ENCODE results near the gene VRK2.
A peak's percentile ranks its signal among the peaks of the same experiment; 100 is the strongest.

VRK2 gene

GRCh38 chr2:58046585-58047372, at the start of gene VRK2:
TSS of gene VRK2 (plus strand) at chr2:58046806. CDS start at chr2:58048832, 2,026 bp downstream.
- peak within 1 kb of the TSS; percentile 97 for H3K27ac Mint-ChIP-seq
- peak; percentile 90 to 92 for ATAC-seq (replicated peaks)

GRCh38 chr2:58006256-58006951, 40.2 kb upstream of the VRK2 start:
- H3K4me1 Mint-ChIP-seq, result peaks cover 7 to 10% of the 10 kb centered on the region in 2 donors
- peaks cover 0 to 6% of the 10 kb centered on the region in 2 donors for H3K9me3 Mint-ChIP-seq
- no peak overlapping the region for H3K27ac Mint-ChIP-seq
- H3K4me3 Mint-ChIP-seq, result no peak overlapping the region
- no peaks in the 10 kb centered on the region for H3K27me3 Mint-ChIP-seq
- peaks cover 0 to 5% of the 10 kb centered on the region in 2 donors for H3K36me3 Mint-ChIP-seq
- ATAC-seq (replicated peaks) (peak; percentile 67 to 86), DNase-seq (no peak)

More at GRCh38 chr2:58046585-58047372, at the start of gene VRK2:
- H3K4me3 Mint-ChIP-seq, result peak within 1 kb of the TSS; percentile 89 to 97
- peak; percentile 90 for DNase-seq
- peaks cover 17 to 19% of the 10 kb centered on the region in 2 donors for H3K36me3 Mint-ChIP-seq
- H3K4me1 Mint-ChIP-seq, result peaks cover 13 to 48% of the 10 kb centered on the region in 2 donors
- no peaks in the 10 kb centered on the region for H3K9me3 Mint-ChIP-seq
- no peaks in the 10 kb centered on the region for H3K27me3 Mint-ChIP-seq

DNA sequence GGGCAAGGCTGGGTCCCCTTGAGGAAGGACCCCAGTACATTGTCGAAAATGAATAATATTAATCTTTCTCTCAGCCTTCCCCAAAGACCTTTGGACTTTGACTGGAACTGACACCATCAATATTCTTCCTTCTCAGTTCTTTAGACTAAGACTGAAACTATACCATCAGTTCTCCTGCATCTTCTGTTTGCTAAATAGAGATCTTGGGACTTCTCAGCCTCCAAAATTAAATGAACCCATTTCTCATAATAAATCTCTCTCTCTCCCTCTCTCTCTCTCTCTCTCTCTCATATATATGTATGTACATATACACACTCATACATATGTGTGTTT, 39.7 kb upstream of the VRK2 start:
- H3K4me1 Mint-ChIP-seq, result peaks cover 7 to 10% of the 10 kb centered on the region in 2 donors
- no peaks in the 10 kb centered on the region for H3K27me3 Mint-ChIP-seq

GRCh38 chr2:58010599-58010998, 36.0 kb upstream of the VRK2 start:
- no peaks in the 10 kb centered on the region for H3K27me3 Mint-ChIP-seq
- H3K4me1 Mint-ChIP-seq, result peaks cover 7 to 10% of the 10 kb centered on the region in 2 donors
- DNase-seq (no peak), ATAC-seq (replicated peaks) (no peak)
- no peak overlapping the region for H3K4me3 Mint-ChIP-seq
- no peak overlapping the region for H3K27ac Mint-ChIP-seq
- H3K9me3 Mint-ChIP-seq, result peaks cover 0 to 6% of the 10 kb centered on the region in 2 donors
- H3K36me3 Mint-ChIP-seq, result peaks cover 0 to 5% of the 10 kb centered on the region in 2 donors

More for the DNA sequence above, 39.7 kb upstream of the VRK2 start:
- Mint-ChIP-seq H3K9me3 (peaks cover 0 to 6% of the 10 kb centered on the region in 2 donors), H3K4me3 (no peak overlapping the region), H3K36me3 (peaks cover 0 to 5% of the 10 kb centered on the region in 2 donors), H3K27ac (no peak overlapping the region)
- ATAC-seq (replicated peaks), result peak; percentile 12 to 43
- no peak for DNase-seq

GRCh38 chr2:58019229-58019628, 27.4 kb upstream of the VRK2 start:
- H3K4me1 Mint-ChIP-seq, result peaks cover 11 to 28% of the 10 kb centered on the region in 2 donors
- H3K36me3 Mint-ChIP-seq, result peaks cover 13% of the 10 kb centered on the region in 2 donors
- H3K27me3 Mint-ChIP-seq, result no peaks in the 10 kb centered on the region
- H3K9me3 Mint-ChIP-seq, result peaks cover 0 to 8% of the 10 kb centered on the region in 2 donors
- no peak overlapping the region for H3K27ac Mint-ChIP-seq
- peak in 1 of 2 donors; percentile 38 for ATAC-seq (replicated peaks)
- no peak overlapping the region for H3K4me3 Mint-ChIP-seq
- DNase-seq, result no peak

GRCh38 chr2:58025150-58025933, 21.3 kb upstream of the VRK2 start:
- Mint-ChIP-seq H3K27me3 (no peaks in the 10 kb centered on the region), H3K9me3 (peaks cover 0 to 8% of the 10 kb centered on the region in 2 donors), H3K4me1 (peaks cover 12 to 33% of the 10 kb centered on the region in 2 donors), H3K36me3 (peaks cover 10 to 25% of the 10 kb centered on the region in 2 donors), H3K4me3 (peak overlapping the region; percentile 2 to 3), H3K27ac (peak overlapping the region; percentile 59)
- ATAC-seq (replicated peaks) (peak; percentile 82), DNase-seq (no peak)

DNA sequence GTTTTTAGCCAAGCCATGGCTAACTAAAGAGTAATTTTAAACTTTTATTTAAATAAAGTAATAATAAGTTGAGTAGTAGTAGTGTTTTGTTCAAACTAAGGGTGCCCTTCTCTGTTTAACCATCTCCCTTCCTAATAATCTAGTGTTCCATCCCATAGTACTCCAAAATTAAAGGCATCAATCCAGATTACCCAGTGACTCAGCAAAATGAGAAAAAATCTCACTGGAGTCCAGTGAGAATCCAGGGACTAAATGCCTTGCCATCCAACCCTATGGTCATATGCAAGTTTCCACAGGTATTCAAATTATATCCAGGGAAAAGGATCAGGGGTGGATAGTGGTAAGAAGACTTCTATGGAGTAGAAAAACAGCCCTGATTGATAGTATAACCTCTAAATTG, 19.6 kb upstream of the VRK2 start:
- Mint-ChIP-seq H3K27me3 (no peaks in the 10 kb centered on the region), H3K4me3 (no peak overlapping the region), H3K36me3 (peaks cover 10 to 25% of the 10 kb centered on the region in 2 donors), H3K4me1 (peaks cover 24 to 46% of the 10 kb centered on the region in 2 donors), H3K9me3 (peaks cover 0 to 8% of the 10 kb centered on the region in 2 donors), H3K27ac (no peak overlapping the region)
- DNase-seq (no peak), ATAC-seq (replicated peaks) (no peak)

GRCh38 chr2:58030771-58031170, 15.8 kb upstream of the VRK2 start:
- DNase-seq (no peak), ATAC-seq (replicated peaks) (no peak)
- H3K36me3 Mint-ChIP-seq, result peaks cover 15 to 38% of the 10 kb centered on the region in 2 donors
- H3K27me3 Mint-ChIP-seq, result no peaks in the 10 kb centered on the region
- peaks cover 0 to 4% of the 10 kb centered on the region in 2 donors for H3K9me3 Mint-ChIP-seq
- H3K4me1 Mint-ChIP-seq, result peaks cover 40 to 54% of the 10 kb centered on the region in 2 donors
- H3K4me3 Mint-ChIP-seq, result no peak overlapping the region
- H3K27ac Mint-ChIP-seq, result peak overlapping the region; percentile 22

GRCh38 chr2:58032016-58032763, 14.4 kb upstream of the VRK2 start:
- Mint-ChIP-seq H3K4me3 (peak overlapping the region; percentile 14 to 64), H3K4me1 (peaks cover 38 to 55% of the 10 kb centered on the region in 2 donors), H3K36me3 (peaks cover 15 to 33% of the 10 kb centered on the region in 2 donors), H3K9me3 (peaks cover 0 to 4% of the 10 kb centered on the region in 2 donors), H3K27ac (peak overlapping the region; percentile 90), H3K27me3 (no peaks in the 10 kb centered on the region)
- ATAC-seq (replicated peaks) (peak; percentile 88 to 90), DNase-seq (peak; percentile 57)

GRCh38 chr2:58032764-58033080, 13.9 kb upstream of the VRK2 start:
- H3K4me3 Mint-ChIP-seq, result peak overlapping the region; percentile 49 to 64

DNA sequence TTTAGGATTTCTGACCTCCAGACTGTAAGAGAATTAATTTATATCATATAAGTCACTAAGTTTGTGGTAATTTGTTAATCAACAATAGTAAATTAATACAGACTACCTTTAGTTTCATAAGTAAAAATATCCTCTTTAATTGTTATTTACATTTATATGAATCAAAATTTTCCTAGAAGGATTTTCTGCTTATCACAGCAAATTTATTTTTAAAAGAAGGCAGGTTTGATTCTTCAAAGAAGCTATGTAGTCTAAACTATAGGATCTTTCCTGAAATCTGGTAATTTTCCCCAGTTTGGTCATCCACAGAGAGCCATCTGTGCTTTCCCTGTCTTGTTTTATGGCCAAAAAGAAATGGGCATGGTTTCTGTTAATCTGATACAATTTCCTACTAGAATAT, 13.1 kb upstream of the VRK2 start:
- H3K27ac Mint-ChIP-seq, result no peak overlapping the region
- H3K4me3 Mint-ChIP-seq, result peak overlapping the region in 1 of 2 donors; percentile 36
- no peaks in the 10 kb centered on the region for H3K27me3 Mint-ChIP-seq

More at GRCh38 chr2:58032764-58033080, 13.9 kb upstream of the VRK2 start:
- Mint-ChIP-seq H3K4me1 (peaks cover 41 to 60% of the 10 kb centered on the region in 2 donors), H3K36me3 (peaks cover 15 to 34% of the 10 kb centered on the region in 2 donors), H3K27me3 (no peaks in the 10 kb centered on the region), H3K9me3 (peaks cover 0 to 4% of the 10 kb centered on the region in 2 donors), H3K27ac (peak overlapping the region; percentile 90)
- ATAC-seq (replicated peaks) (peak in 1 of 2 donors; percentile 6), DNase-seq (no peak)

GRCh38 chr2:58035352-58035751, 11.3 kb upstream of the VRK2 start:
- Mint-ChIP-seq H3K27ac (peak overlapping the region; percentile 90), H3K27me3 (no peaks in the 10 kb centered on the region), H3K4me3 (peak overlapping the region; percentile 62 to 69), H3K9me3 (peaks cover 0 to 3% of the 10 kb centered on the region in 2 donors), H3K36me3 (peaks cover 18 to 34% of the 10 kb centered on the region in 2 donors), H3K4me1 (peaks cover 56 to 78% of the 10 kb centered on the region in 2 donors)
- no peak for DNase-seq
- peak; percentile 80 to 81 for ATAC-seq (replicated peaks)

More for the DNA sequence above, 13.1 kb upstream of the VRK2 start:
- Mint-ChIP-seq H3K4me1 (peaks cover 48 to 68% of the 10 kb centered on the region in 2 donors), H3K36me3 (peaks cover 19 to 38% of the 10 kb centered on the region in 2 donors), H3K9me3 (peaks cover 0 to 4% of the 10 kb centered on the region in 2 donors)
- DNase-seq (no peak), ATAC-seq (replicated peaks) (no peak)

- Mint-ChIP-seq H3K27me3 (no peaks in the 10 kb centered on the region), H3K9me3 (peaks cover 0 to 3% of the 10 kb centered on the region in 2 donors), H3K4me1 (peaks cover 41 to 72% of the 10 kb centered on the region in 2 donors), H3K36me3 (peaks cover 17 to 35% of the 10 kb centered on the region in 2 donors), H3K27ac (peak overlapping the region; percentile 68), H3K4me3 (peak overlapping the region; percentile 72 to 79)
- ATAC-seq (replicated peaks) (peak; percentile 56 to 61), DNase-seq (no peak)
These were observed 7.4 kb upstream of the VRK2 start for GRCh38 chr2:58039170-58039611.
